C1 segment of cervical spinal cord (tissue), 14 donors: ENCODE data around the gene MAP3K4.

Source experiments
- DNase-seq, 14 donors: peaks; one replicate each; lab custom pipeline; 2025; lab: John Stamatoyannopoulos, UW

MAP3K4 gene

GRCh38 chr6:160991406-160992060, at the start of gene MAP3K4:
MAP3K4 (plus strand) TSS chr6:160991769; CDS start chr6:160991932, 163 bp downstream.
- peak in 13 of 14 donors; percentile 33 to 91 (median 74) for DNase-seq

GRCh38 chr6:160943997-160944396, 47.6 kb upstream of the MAP3K4 start:
- DNase-seq: no peak

GRCh38 chr6:160945516-160946177, 45.9 kb upstream of the MAP3K4 start:
- DNase-seq: no peak

GRCh38 chr6:160949531-160949930, 42.0 kb upstream of the MAP3K4 start:
- no peak for DNase-seq

GRCh38 chr6:160950507-160950906, 41.1 kb upstream of the MAP3K4 start:
- no peak for DNase-seq

GRCh38 chr6:160951187-160952030, 40.2 kb upstream of the MAP3K4 start:
- DNase-seq: no peak

- DNase-seq: no peak
These were observed 38.8 kb upstream of the MAP3K4 start for GRCh38 chr6:160952633-160953281.

- DNase-seq: no peak
These were observed 35.9 kb upstream of the MAP3K4 start for GRCh38 chr6:160955508-160956295.

- no peak for DNase-seq
These were observed 35.1 kb upstream of the MAP3K4 start for GRCh38 chr6:160956300-160957035.

GRCh38 chr6:160959726-160960435, 31.7 kb upstream of the MAP3K4 start:
- DNase-seq: no peak

GRCh38 chr6:160960839-160961238, 30.7 kb upstream of the MAP3K4 start:
- DNase-seq: no peak

GRCh38 chr6:160962835-160963623, 28.5 kb upstream of the MAP3K4 start:
- DNase-seq: no peak

- no peak for DNase-seq
These were observed 27.9 kb upstream of the MAP3K4 start for GRCh38 chr6:160963651-160964050.

GRCh38 chr6:160965893-160966292, 25.7 kb upstream of the MAP3K4 start:
- DNase-seq: no peak

- DNase-seq: no peak
These were observed 24.9 kb upstream of the MAP3K4 start for GRCh38 chr6:160966493-160967229.

GRCh38 chr6:160967351-160967750, 24.2 kb upstream of the MAP3K4 start:
- DNase-seq: no peak

- no peak for DNase-seq
These were observed 23.7 kb upstream of the MAP3K4 start for GRCh38 chr6:160967833-160968232.

- DNase-seq: no peak
These were observed 20.4 kb upstream of the MAP3K4 start for GRCh38 chr6:160971171-160971570.
